ENCODE data around the gene ARHGAP30. TPM values are rescaled to one million over a fixed set of nuclear protein-coding genes. Genes with fewer than 3 reads are reported as not detected.

Gene ARHGAP30
- total and polyA plus RNA-seq, 2 of the 4 experiments (the other 2 are of a cell fraction) = 0.02 TPM; not detected in 1

DNA sequence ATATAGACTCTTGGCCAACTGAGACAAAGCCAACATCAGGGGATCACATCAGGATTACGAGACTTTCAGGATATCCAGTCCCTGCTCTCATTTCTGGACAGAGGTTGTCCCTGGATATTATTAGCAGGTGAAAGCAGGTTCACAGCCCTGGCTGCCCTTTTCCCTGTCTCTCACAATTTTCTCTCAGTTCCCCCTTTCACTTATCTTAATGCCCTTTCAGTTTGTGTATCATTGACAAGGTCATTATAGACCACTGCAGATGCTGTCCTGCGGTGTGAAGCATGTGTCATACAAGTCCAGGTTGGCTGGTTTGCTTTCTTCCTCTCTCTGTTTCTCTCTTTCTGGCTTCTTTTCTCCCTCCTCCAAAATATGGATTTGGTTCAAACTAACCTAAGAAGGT is 26.3 kb upstream of the ARHGAP30 start:
- H3K4me2 ChIP-seq (ENCODE audit: low read depth, low read length) = no peak overlapping the region
- H4K8ac ChIP-seq (ENCODE audit: low read depth in 2 of 2, low read length in 2 of 2) = no peak overlapping the region
- no peak overlapping the region for H2BK15ac ChIP-seq (ENCODE audit: low read depth, low read length)
- no peak for TF ChIP-seq MAZ (IDR thresholded peaks at IDR 0.05; ENCODE audit: borderline replicate concordance, low read depth, low read length)
- TF ChIP-seq NFE2L2 (IDR thresholded peaks at IDR 0.05; ENCODE audit: low read depth, low read length) = no peak
- TF ChIP-seq FOS (IDR thresholded peaks at IDR 0.05; ENCODE audit: low read depth, low read length) = no peak
- TF ChIP-seq CTCF (conservative IDR thresholded peaks at IDR 0.05; ENCODE audit: low read depth, low read length) = no peak
- TF ChIP-seq MAFK (IDR thresholded peaks at IDR 0.05; ENCODE audit: low read depth, low read length) = no peak
- no peak for TF ChIP-seq USF2 (IDR thresholded peaks at IDR 0.05; ENCODE audit: low read depth, low read length)
- no peak for TF ChIP-seq CEBPB (IDR thresholded peaks at IDR 0.05; ENCODE audit: low read depth, low read length)
- no peak for TF ChIP-seq SMC3 (IDR thresholded peaks at IDR 0.05; ENCODE audit: low read depth, low read length)
- TF ChIP-seq MXI1 (IDR thresholded peaks at IDR 0.05; ENCODE audit: borderline replicate concordance, low read depth, low read length) = no peak
- no peak overlapping the region for H2AFZ ChIP-seq (replicated peaks; ENCODE audit: low read length, poor library complexity)
- no peak overlapping the region for H3K27ac ChIP-seq (ENCODE audit: insufficient read depth, low read length)
- intact Hi-C loops (cut with micrococcal nuclease) (loop anchor here (2.0 to 5.0 kb wide), 2 partner anchors 23 to 369 kb away; no protein-coding TSS in a partner anchor), in situ Hi-C loops (cut with MboI; ENCODE audit: low sequenced_read_pairs) (loop anchor here (5.0 kb wide), 1 partner anchor 99 kb away; no protein-coding TSS in a partner anchor), dilution Hi-C loops (cut with HindIII; ENCODE audit: low sequenced_read_pairs, unreplicated experiment) (no loop called here)
- WGBS, 2 experiments (ENCODE audit: extremely low coverage in 2 of 2, insufficient read length in 1 of 2) = 83% methylated on average over 1 of the region's 2 CpGs; no CpG with 5 or more reads in 1 of the 2 experiments
- no peaks in the 10 kb centered on the region; a peak in 1 of 4 replicates for H3K79me1 ChIP-seq (ENCODE audit: low read depth in 1 of 2, low read length in 2 of 2)
- no peak overlapping the region for H3K4ac ChIP-seq (ENCODE audit: low read depth, low read length)
- H3K36me3 ChIP-seq (ENCODE audit: control insufficient read depth, insufficient read depth, low read length) = peaks cover 3% of the 10 kb centered on the region; the same call in 1 of the 2 replicates
- H3K18ac ChIP-seq (ENCODE audit: low read depth, low read length) = no peak overlapping the region
- no peak overlapping the region for H2BK120ac ChIP-seq (ENCODE audit: low read depth, low read length)
- no peak overlapping the region for H3K4me3 ChIP-seq (ENCODE audit: insufficient read depth, low read depth, low read length)
- no TSS peak for BruUV-seq (replicated peaks)
- ChIA-PET POLR2A (ENCODE audit: unreplicated experiment) (no interaction called here), CTCF (interaction anchor here (1.6 to 2.4 kb wide), 3 partner anchors 11 to 61 kb away, joined by 3 to 13 read pairs (median 5); partner anchors contain the start of gene USF1)
- peaks cover 9% of the 10 kb centered on the region for H3K9me1 ChIP-seq (ENCODE audit: insufficient read depth, low read length)
- H3K9ac ChIP-seq (ENCODE audit: low read depth, low read length) = no peak overlapping the region
- H3K9me3 ChIP-seq (ENCODE audit: control insufficient read depth, insufficient read depth, low read length) = no peaks in the 10 kb centered on the region
- H4K20me1 ChIP-seq (ENCODE audit: insufficient read depth, low read length) = peaks cover 10% of the 10 kb centered on the region
- DNase-seq (no peak), ATAC-seq (ENCODE audit: low read depth) (no peak)
- H3K14ac ChIP-seq (replicated peaks; ENCODE audit: low read depth, low read length) = no peak overlapping the region
- no peak overlapping the region for H2BK5ac ChIP-seq (ENCODE audit: low read depth, low read length, poor library complexity, severe bottlenecking)
- H3K27me3 ChIP-seq (ENCODE audit: control insufficient read depth, insufficient read depth, low read length) = no peaks in the 10 kb centered on the region
- H2AK5ac ChIP-seq (ENCODE audit: low read depth, low read length) = no peak overlapping the region
- H3K23ac ChIP-seq (ENCODE audit: low read depth, low read length) = no peak overlapping the region
- H3K4me1 ChIP-seq (ENCODE audit: control insufficient read depth, insufficient read depth, low read length) = peaks cover 12% of the 10 kb centered on the region
- no peak overlapping the region for H4K91ac ChIP-seq (ENCODE audit: insufficient read depth, low read depth, low read length)
- H4K5ac ChIP-seq (ENCODE audit: low read depth, low read length) = no peak overlapping the region
- H3K56ac ChIP-seq (ENCODE audit: extremely low read depth, insufficient read depth, low read length) = no peak overlapping the region
- no peak overlapping the region for H2BK20ac ChIP-seq (ENCODE audit: low read depth, low read length)
- no peak overlapping the region for H2AK9ac ChIP-seq (replicated peaks; ENCODE audit: low read depth, low read length, poor library complexity)

Data from IMR-90 (cell line).